HG03439 (cell line): ENCODE data around the gene DKKL1.
A peak's percentile ranks its signal among the peaks of the same experiment; 100 is the strongest.

Experiments
- ATAC-seq: cut with Tn5 transposase; IDR thresholded peaks from one replicate; pipeline ENCODE4 v1.9.1; 2021; ENCODE audit warnings: mild to moderate bottlenecking, moderate library complexity; ENCODE audit not compliant: unreplicated experiment

The DKKL1 gene

DNA sequence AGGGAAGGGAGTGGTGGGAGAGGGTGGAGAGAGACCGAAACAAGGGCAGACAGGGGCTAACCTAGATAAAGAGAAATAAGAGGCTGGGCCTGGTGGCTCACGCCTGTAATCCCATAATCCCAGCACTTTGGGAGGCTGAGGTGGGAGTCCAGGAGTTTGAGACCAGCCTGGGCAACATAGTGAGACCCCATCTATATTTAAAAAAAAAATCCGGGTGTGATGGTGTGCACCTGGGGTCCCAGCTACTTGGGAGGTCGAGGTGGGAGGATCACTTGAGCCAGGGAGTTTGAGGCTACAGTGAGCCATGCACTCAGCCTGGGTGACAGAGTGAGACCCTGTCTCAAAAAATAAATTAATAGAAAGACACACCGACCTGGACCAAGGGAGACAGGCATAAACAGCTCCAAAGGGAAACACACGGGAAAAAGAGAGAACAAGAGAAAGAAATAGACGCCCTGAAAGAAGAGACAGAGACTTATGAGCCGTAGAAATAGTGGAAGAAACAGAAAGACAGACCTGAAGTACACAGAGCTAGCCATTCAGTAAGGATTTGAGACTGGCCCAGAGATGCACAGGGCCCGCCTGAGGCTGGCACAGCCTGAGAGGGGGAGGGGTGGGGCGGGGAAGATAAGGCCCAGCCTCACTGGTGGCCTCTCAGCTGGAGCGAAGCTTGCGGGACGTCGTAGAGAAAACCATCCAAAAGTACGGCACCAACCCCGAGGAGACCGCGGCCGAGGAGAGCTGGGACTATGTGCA lies 26.2 kb upstream of the DKKL1 start:
- ATAC-seq = no peak

DNA sequence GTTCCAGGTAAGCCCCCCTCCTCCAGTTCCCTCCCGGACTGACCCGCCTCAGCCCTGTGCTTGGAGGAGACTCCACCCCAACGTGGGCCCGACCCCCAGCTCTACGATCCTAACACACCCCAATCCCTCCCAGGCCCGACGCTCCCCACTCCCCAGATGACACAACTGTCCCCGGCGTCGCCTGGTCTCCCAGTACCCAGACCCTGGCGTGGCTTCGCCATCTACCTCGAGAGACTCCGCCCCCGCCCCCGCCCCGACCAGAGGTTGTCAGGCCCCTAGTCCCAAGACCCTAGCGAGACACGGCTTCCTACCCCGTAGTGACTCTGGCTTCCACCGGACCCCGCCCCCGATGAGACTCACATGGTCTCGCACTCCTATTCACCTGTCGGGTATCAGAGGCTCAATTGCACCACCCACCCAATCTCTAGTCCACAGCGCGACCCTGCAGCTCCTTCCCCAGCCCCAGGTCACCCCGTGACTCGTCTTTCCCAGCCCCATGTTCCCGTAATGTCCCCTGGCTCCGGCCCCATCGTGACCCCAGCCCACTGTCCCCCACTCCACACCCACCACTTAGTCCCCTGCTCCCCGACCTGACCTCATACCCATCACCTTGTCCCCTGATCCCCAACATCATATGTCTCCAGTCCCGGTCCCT lies 25.5 kb upstream of the DKKL1 start:
- no peak for ATAC-seq

DNA sequence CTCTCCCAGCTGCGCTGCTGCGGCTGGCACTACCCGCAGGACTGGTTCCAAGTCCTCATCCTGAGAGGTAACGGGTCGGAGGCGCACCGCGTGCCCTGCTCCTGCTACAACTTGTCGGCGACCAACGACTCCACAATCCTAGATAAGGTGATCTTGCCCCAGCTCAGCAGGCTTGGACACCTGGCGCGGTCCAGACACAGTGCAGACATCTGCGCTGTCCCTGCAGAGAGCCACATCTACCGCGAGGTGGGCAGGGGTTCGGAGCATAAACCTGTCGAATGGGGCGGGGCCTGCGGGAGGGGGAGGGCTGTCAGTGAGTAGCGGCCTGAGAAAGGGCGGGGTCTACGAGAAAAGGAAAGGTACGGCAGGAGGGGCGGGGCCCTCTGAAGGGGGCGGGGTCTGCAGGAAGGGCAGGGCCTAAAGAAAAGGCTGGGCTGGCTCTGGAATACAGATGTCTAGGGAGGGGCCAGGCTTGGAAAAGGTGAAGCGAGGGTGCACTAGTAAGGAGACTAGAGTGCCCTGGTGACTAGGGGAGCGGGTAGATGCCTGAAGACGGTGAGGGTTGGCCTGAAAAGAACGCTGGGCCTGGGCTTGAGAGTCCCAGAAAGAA lies 24.9 kb upstream of the DKKL1 start:
- no peak for ATAC-seq

DNA sequence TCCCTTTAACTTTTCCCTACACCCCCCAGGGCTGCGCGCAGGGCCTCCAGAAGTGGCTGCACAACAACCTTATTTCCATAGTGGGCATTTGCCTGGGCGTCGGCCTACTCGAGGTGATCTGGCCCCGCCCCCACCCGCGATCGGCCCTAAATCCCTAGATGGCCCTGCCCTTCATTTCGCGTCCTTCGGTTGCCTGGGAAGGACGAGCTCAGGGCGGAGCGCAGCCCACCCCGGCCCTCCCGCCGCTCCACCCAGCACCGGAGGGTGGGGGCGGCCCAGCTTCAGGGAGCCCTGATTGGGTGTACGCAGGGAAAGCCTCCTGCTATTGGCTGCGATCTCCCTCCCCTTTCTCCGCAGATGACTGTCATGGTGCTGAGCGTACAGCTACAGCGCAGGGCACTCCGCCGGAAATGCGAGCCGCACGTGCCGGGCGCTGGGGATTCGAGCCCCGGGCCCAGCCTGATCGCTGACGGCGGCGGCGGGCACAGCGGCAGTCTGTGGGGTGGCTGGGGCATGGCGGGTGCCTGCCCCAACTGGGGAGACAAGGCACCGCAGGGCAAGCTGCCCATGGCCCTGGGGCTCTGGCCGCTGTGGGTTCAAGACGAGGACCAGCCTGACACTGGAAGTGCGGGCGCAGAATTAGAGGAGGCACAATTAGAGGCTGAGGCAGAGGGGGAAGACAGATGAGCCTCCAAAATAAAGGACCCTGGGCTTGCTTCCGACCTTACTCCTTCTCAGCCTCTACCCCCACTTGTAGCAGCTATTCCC lies 24.2 kb upstream of the DKKL1 start:
- no peak for ATAC-seq

DNA sequence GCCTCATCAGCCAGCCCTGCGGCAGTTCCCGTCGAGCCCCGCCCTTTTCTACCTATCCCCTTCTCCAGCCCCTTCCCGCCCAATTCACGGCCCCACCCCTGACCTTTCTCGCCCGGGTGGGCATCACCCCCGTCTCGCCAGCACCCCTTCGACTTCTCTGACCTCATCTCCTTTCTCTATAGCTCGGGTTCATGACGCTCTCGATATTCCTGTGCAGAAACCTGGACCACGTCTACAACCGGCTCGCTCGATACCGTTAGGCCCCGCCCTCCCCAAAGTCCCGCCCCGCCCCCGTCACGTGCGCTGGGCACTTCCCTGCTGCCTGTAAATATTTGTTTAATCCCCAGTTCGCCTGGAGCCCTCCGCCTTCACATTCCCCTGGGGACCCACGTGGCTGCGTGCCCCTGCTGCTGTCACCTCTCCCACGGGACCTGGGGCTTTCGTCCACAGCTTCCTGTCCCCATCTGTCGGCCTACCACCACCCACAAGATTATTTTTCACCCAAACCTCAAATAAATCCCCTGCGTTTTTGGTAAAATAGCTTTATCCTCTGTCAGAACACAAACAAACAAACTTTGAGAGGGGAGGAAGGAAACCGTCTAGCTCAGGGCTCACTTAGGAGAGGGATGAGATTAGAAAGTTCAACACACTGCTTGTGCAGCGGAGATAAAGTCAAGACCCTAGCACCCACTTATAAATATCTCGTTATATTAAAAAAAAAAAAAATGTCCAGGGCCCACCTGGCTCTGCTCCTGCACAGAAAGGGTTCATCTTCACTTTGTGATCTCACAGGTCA lies 23.4 kb upstream of the DKKL1 start:
- ATAC-seq = peak; percentile 57

DNA sequence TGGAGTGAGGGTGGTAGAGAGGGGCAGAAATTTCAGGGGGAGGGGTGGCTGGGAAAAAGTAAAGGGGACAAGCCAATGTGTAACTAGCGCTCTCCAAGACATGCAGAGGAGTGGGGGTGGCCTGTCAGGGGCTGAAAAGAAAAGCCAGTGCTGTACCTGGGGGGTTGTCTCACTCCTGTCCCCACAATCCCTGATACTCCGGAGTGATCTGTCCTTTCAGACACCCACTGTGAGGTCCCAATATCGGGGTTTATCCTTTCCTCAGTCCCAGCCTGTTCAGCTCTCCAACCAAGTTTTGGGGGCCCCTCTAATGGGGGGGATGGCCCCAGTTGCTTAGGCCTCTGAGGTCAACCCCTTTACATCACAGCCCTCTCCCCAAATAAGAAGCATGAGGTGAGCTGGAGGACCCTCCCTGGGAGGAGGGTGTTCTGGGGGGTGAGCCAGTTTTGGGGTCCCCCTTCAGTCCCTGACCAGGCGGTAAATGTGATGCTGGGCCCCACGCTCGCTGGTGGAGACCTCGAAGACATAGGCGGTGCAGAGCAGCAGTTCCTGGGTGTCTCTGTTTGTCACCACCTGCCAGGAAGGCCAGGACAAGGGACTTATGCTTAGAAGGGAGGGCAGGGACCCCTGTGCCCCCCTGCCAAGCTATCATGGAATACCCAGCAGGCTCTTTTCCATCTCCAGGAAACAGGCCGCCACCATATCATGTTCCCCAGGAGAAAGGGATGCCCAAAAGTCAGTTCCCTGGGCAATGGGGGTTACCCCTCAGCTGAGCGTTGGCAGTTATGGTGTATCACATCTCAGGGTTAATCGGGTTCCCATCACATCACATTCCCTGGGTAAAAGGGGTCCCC lies 22.6 kb upstream of the DKKL1 start:
- no peak for ATAC-seq

DNA sequence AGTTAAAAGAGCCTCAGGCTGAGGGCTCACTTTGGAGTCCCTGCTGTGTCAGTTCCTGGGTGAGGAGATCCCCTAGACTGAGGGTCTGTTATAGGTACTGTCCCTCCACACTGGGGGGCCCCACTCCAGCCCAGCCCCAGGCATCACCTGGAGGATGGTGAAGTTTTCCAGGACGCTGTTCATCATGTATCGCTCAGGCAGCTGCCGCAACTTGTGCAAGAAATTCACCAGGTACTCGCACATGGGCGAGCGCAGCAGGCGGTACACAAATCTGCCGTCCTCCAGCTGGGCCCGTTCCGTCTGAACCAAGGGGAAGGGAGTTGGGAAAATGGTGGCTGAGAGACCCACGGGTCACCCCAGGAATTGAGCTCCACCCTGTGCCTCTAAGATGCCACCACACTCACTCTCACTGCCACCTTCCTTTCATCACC lies 21.4 kb upstream of the DKKL1 start:
- no peak for ATAC-seq

DNA sequence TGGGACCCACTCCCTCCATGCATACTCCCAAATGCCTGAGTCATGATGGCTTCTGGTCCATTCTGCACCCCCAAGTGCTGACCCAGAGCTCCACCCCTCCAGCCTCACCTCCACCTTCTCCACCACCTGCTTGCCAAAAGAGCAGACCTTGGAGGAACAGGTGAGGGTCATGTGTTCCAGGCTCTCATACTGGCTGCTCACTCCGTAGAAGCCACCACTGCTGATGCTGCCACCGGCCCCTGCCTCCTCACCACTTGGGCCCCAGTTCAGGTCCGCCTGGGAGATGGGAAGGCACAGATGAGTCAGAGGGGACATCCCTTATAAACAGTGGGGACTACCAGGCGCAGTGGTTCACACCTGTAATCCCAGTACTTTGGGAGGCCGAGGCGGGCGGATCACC lies 20.6 kb upstream of the DKKL1 start:
- ATAC-seq = no peak

DNA sequence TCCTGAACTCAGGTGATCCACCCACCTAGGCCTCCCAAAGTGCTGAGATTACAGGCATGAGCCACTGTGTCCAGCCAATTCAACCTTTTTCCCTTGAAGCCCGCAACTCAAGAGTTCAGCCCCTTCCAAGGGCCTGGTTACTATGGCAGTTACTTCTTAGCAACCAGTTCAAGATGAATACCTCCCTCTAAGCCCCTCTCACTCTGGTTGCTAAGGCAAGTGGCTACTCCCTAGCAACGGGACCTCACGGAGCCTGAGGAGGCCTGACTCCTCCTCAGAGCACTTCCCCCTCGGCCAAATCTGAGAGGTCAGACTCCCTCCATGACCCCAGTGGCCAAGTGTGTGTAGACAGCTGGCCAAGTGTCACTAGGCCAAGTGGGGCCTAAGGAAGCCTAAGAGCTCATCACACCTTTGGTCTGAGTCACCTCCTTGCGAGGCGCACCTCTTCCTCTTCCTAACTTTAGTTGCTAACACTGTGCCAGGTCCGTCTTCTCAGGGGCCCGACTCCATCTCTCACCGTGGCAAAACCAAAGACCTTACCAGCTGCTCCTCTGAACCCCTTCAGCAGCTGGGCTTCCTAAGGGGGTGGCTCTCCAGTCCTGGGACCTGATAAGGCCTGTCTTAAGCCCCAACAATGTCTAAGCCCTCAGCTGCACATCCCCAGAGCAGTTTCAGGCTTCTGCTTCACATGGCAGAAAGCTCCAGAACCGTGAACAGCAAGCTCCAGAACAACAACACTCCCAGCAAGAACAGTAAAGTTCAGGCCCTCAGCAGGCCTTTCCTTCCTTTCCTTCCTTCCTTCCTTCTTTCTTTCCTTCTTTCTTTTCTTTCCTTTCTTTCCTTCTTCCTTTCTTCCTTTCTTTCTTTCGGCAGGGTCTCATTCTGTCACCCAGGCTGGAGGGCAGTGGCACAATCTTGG lies 18.9 kb upstream of the DKKL1 start:
- no peak for ATAC-seq

DNA sequence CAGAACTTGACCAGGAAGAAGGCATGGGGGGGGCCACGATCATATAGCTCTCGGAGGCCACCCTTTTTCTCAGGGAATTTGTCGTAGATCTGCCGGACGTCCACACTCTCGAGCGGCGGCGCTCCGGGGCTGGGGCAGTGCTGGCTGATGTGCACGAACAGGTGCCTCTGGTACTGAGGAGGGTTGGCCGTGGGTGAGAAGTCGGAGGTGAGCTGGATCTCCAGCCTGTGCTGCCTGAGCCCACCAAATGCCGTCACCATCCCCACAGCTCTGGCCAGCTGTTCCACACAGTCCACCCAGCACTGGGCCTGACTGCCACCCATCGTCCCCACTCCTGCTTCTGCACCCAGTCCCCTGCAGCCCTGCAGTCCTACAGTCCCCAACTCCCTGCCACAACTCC lies 16.5 kb upstream of the DKKL1 start:
- no peak for ATAC-seq

DNA sequence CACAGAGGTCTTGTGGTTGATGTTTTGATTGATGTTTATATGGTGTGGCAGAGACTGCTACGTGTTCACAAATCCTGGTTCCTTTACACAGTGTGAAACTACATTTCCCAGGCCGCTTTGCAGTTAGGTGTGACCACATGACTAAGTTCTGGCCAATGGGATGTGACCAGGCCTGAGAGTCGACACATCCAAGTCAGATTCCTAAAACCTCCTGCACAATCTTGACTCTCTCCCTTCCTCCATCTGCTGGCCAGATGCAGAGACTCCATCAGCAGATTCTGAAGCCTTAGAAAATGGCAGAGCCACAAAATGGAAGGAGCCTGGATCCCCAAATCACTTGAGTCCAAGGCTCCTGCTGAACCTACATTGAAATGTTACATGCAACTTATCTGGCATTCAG lies 15.8 kb upstream of the DKKL1 start:
- ATAC-seq = no peak

DNA sequence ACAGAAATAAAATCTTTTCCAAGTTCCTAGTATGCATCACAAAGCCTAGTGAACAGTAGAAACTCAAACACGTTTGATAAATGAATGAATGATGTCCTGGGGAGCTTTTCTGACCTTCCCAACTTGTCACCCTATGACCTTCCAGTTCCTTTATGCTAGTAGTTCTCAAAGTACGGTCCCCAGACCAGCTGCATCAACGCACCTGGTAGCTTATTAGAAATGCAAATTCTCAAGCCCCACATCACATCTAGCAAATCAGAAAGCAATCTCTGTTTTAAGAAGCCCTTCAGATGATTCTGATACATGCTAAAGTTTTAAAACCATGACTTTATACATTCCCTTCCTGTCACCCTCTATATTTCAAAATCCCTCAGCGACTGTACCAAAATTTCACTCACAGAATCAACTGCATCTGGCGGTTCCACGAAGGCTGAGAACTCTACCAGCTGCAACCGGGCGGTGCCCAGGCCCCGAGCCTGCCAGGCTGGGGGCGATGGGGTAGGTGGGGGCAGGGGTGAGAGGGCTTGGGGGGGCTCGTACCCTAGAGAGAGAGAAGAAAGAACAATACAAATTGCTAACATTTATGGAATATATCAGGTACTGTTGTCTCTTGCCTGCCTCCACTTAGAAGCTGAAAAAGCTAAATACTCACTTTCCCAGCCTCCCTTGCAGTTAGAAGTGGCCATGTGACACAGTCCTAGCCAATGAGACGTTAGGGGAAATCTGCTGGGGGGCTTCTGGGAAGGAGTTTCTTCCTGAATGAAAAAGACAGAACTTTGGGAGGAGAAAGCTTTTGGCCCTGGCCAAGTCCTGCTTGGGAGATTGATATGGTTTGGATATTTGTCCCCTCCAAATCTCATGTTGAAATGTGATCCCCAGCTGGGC lies 15.1 kb upstream of the DKKL1 start:
- ATAC-seq = no peak

DNA sequence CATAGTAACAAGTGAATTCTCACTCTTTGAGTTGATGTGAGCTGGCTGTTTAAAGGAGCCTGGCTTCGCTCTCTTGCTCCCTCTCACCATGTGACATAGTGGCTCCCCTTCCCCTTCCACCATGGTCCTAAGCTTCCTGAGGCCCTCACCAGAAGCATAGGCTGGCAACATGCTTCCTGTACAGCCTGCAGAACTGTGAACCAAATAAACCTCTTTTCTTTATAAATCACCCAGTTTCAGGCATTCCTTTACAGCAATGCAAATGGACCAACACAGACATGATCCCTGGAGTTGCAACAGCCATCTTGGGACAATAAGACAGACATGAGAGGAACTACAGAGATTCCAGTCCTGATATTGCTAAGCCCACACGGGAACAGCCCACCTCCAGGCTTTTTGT lies 14.1 kb upstream of the DKKL1 start:
- ATAC-seq = no peak

DNA sequence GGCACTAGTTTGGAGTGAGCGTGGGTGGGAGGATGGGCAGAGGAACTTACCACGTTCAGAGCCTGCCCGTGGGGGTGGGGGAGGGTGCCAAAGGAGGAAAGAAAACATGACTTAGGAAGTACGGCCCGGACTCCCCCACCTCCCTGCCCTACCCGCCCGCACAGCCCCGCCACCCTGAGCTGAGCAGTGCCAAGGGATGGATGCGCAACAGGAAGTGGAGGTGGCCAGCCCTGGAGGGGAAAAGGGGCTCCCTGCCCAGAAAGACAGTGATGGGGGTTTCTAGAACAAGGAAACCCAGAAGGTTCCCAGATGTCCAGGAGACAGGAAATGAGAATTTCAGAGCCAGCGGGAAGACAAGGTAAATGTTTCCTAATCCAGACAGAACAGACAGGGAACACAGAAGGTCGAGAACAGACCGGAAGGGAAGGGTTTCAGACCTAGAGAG lies 7.7 kb upstream of the DKKL1 start:
- ATAC-seq = no peak

DNA sequence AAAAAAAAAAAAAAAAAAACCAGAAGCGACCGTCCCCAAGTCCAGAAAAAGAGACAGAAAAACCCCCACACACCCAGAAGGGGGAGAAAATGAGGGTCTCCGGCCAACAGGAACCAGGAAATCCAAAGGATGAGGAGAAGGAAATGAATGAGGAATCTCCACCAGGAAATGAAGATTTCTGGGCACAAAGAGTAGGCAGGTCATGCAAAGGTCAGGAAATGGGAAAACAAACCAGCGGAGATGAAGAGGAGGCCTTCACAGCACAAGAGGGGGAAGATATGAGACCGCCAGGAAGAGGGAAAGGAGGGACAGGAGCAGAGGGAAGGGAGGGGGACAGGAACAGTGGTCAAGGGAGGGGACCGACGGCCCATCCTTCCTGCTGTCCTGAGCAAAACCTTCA lies 7.3 kb upstream of the DKKL1 start:
- ATAC-seq = no peak

DNA sequence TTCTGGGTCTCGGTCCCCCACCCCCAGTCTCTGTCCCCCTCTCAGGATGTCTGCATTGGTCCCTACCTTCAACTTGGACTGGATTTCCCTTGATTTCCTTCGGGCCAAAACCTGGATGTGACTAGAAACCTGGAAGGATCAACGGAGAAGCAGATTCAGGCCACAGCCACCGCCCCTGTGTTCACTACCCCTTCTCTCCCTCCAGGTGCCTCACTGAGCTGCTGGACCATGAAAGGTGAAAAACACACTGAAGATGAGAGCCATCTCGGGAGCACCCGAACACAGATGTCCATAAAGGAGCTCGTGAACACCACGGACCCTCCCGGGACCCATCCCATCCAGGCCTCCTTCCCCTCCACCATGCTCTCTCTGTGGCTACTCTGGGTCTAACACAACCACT lies 6.5 kb upstream of the DKKL1 start:
- no peak for ATAC-seq
